Anterior cingulate cortex (tissue), 58 donors: ENCODE measurements around the gene POFUT1.
A peak's percentile ranks its signal among the peaks of the same experiment; 100 is the strongest.
"Not testable (repeated sequence)": the region's sequence is repeated elsewhere in the genome, so short reads cannot be mapped to it uniquely, and the experiment has no call there.

Experiments used
- DNase-seq, 58 donors: peaks; one replicate each; lab custom pipeline; 2025; lab: John Stamatoyannopoulos, UW

POFUT1 gene

GRCh38 chr20:32263398-32263954 lies 55.8 kb downstream of the POFUT1 start:
- DNase-seq: no peak

GRCh38 chr20:32271620-32272019 lies 63.9 kb downstream of the POFUT1 start:
- no peak for DNase-seq

GRCh38 chr20:32274359-32274758 lies 66.7 kb downstream of the POFUT1 start:
- no peak for DNase-seq

GRCh38 chr20:32275163-32275562 lies 67.5 kb downstream of the POFUT1 start:
- not testable (repeated sequence) for DNase-seq

GRCh38 chr20:32277361-32278198 lies 69.9 kb downstream of the POFUT1 start, which contains the start of gene KIF3B:
KIF3B (plus strand) TSS chr20:32277651; CDS start chr20:32309778, 32,127 bp downstream.
- peak; percentile 7 to 92 (median 80) for DNase-seq

- DNase-seq: no peak
Observed at GRCh38 chr20:32278199-32278643, 70.5 kb downstream of the POFUT1 start.

GRCh38 chr20:32281711-32282110 lies 74.0 kb downstream of the POFUT1 start:
- DNase-seq: no peak

GRCh38 chr20:32282461-32282860 lies 74.8 kb downstream of the POFUT1 start:
- peak in 44 of 58 donors; percentile 1 to 60 (median 23) for DNase-seq

- no peak for DNase-seq
Observed at GRCh38 chr20:32285082-32285620, 77.5 kb downstream of the POFUT1 start.

GRCh38 chr20:32285621-32286371 lies 78.1 kb downstream of the POFUT1 start:
- DNase-seq: peak in 5 of 58 donors; percentile 1 to 60 (median 4)

- DNase-seq: no peak
Observed at GRCh38 chr20:32287231-32287638, 79.6 kb downstream of the POFUT1 start.
